Neural progenitor cell (in vitro differentiated cells): ENCODE data around the gene EFHD1. TPM values are rescaled to one million over a fixed set of nuclear protein-coding genes. Genes with fewer than 3 reads are reported as not detected.
A peak's percentile ranks its signal among the peaks of the same experiment; 100 is the strongest.

ENCODE experiments used
- DNase-seq: peaks from one replicate; pipeline ENCODE4 v3.0.0-alpha.2; 2016; ENCODE audit warnings: low spot score
- H2AFZ ChIP-seq: fragments of 200-600 bp; sonication (generic); replicated peaks from 2 replicates; pipeline ENCODE4 v1.6.1; 2016; ENCODE audit warnings: antibody characterized with exemption
- H3F3A ChIP-seq: fragments of 200-600 bp; sonication (generic); 2 replicates; pipeline ENCODE4 v1.6.1; 2016; ENCODE audit warnings: antibody characterized with exemption, low read depth
- H3K27ac ChIP-seq: fragments of 200-600 bp; sonication (generic); 2 replicates; pipeline ENCODE4 v1.5.1; 2016; ENCODE audit warnings: mild to moderate bottlenecking
- H3K27me3 ChIP-seq: fragments of 200-600 bp; sonication (generic); 2 replicates; pipeline ENCODE4 v1.6.1; 2016; ENCODE audit warnings: mild to moderate bottlenecking, moderate library complexity
- H3K36me3 ChIP-seq: fragments of 200-600 bp; sonication (generic); 2 replicates; pipeline ENCODE4 v1.5.1; 2016
- H3K4me1 ChIP-seq: fragments of 200-600 bp; sonication (generic); 2 replicates; pipeline ENCODE4 v1.6.1; 2016; ENCODE audit warnings: mixed run types
- H3K4me2 ChIP-seq: fragments of 200-600 bp; sonication (generic); 2 replicates; pipeline ENCODE4 v1.6.1; 2016
- H3K4me3 ChIP-seq: fragments of 200-600 bp; sonication (generic); 2 replicates; pipeline ENCODE4 v1.5.1; 2016
- H3K79me2 ChIP-seq: fragments of 200-600 bp; sonication (generic); 2 replicates; pipeline ENCODE4 v1.6.1; 2016; ENCODE audit warnings: low read depth
- H3K9ac ChIP-seq: fragments of 200-600 bp; sonication (generic); 2 replicates; pipeline ENCODE4 v1.6.1; 2016
- H3K9me3 ChIP-seq: fragments of 200-600 bp; sonication (generic); 2 replicates; pipeline ENCODE4 v1.5.1; 2016; ENCODE audit warnings: low read depth
- H4K20me1 ChIP-seq: fragments of 200-600 bp; sonication (generic); 2 replicates; pipeline ENCODE4 v1.6.1; 2016; ENCODE audit warnings: low read depth
- H3K27ac Mint-ChIP-seq: 3 replicates; pipeline ENCODE4 v1.8.0; 2021; ENCODE audit warnings: mixed read lengths
- H3K27me3 Mint-ChIP-seq: 2 replicates; pipeline ENCODE4 v1.8.0; 2022; ENCODE audit warnings: low read depth, mild to moderate bottlenecking, inconsistent platforms, moderate library complexity, mixed read lengths; ENCODE audit not compliant: insufficient read depth
- H3K36me3 Mint-ChIP-seq: 3 replicates; pipeline ENCODE4 v1.8.0; 2021; ENCODE audit warnings: mixed read lengths
- H3K4me1 Mint-ChIP-seq: 3 replicates; pipeline ENCODE4 v1.8.0; 2021; ENCODE audit warnings: mixed read lengths
- H3K4me3 Mint-ChIP-seq: 3 replicates; pipeline ENCODE4 v1.8.0; 2021; ENCODE audit warnings: mild to moderate bottlenecking, moderate library complexity, mixed read lengths
- H3K9me3 Mint-ChIP-seq: 3 replicates; pipeline ENCODE4 v1.8.0; 2020; ENCODE audit warnings: mixed read lengths
- CTCF ChIP-seq: fragments of 200-600 bp; sonication (generic); IDR thresholded peaks from 2 replicates; pipeline ENCODE4 v1.5.1; 2017; ENCODE audit warnings: antibody characterized with exemption, mild to moderate bottlenecking
- EZH2 ChIP-seq: fragments of 200-600 bp; sonication (generic); IDR thresholded peaks from 2 replicates; pipeline ENCODE4 v1.6.1; 2017; ENCODE audit warnings: antibody characterized with exemption, mild to moderate bottlenecking, moderate library complexity
- EZH2phosphoT487 ChIP-seq: fragments of 200-600 bp; sonication (generic); IDR thresholded peaks from 2 replicates; pipeline ENCODE4 v1.6.1; 2017; ENCODE audit warnings: antibody characterized with exemption
- total RNA-seq: library from RNA; depleted of rRNA; stranded (reverse); fragments of >200 nt; gene quantifications from 2 replicates; pipeline ENCODE4 v1.2.3, GENCODE V29; 2015; ENCODE audit warnings: low replicate concordance

The EFHD1 gene
- total RNA-seq, 1 donor from 2014 or later = 5.9 TPM

- no peaks in the 10 kb centered on the region for H3K36me3 Mint-ChIP-seq
- no peak overlapping the region for H3K4me3 Mint-ChIP-seq
- no peaks in the 10 kb centered on the region for H3K9me3 ChIP-seq
- no peaks in the 10 kb centered on the region for H3K9me3 Mint-ChIP-seq
- H3F3A ChIP-seq = no peaks in the 10 kb centered on the region
- H3K4me1 Mint-ChIP-seq = no peaks in the 10 kb centered on the region
- no peak for DNase-seq
- no peaks in the 10 kb centered on the region for H3K79me2 ChIP-seq
- H3K4me3 ChIP-seq = no peak overlapping the region
- H3K27ac ChIP-seq = no peak overlapping the region
- H3K4me2 ChIP-seq = no peak overlapping the region
- no peaks in the 10 kb centered on the region for H3K36me3 ChIP-seq
- H3K4me1 ChIP-seq = no peaks in the 10 kb centered on the region
- peaks cover 7% of the 10 kb centered on the region for H3K27me3 Mint-ChIP-seq
- no peaks in the 10 kb centered on the region for H4K20me1 ChIP-seq
- no peak for TF ChIP-seq EZH2
- TF ChIP-seq CTCF = no peak
- TF ChIP-seq EZH2phosphoT487 = no peak
- no peak overlapping the region for H3K9ac ChIP-seq
- H2AFZ ChIP-seq = no peak overlapping the region
- no peak overlapping the region for H3K27ac Mint-ChIP-seq
- H3K27me3 ChIP-seq = peaks cover 5% of the 10 kb centered on the region
These were observed 23.3 kb upstream of the EFHD1 start for GRCh38 chr2:232610081-232610480.

DNA sequence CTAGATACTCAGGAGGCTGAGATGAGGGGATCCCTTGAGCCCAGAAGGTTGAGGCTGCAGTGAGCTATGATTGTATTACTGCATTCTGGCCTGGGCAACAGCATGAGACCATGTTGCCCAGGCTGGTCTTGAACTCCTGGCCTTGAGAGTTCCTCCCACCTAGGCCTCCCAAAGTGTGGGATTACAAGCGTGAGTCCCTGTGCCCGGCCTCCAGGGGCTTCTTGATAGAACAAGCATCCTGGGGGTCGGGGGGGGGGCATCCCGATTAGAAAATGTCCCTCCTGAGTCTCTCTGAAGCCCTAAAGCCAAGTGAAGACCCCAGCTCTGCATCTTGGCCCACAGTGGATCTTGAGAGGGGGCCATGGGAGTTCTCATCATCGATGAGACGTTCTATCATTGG, 22.3 kb upstream of the EFHD1 start:
- TF ChIP-seq EZH2 (no peak), CTCF (no peak), EZH2phosphoT487 (no peak)
- Mint-ChIP-seq H3K4me3 (no peak overlapping the region), H3K27ac (no peak overlapping the region), H3K4me1 (peaks cover 2% of the 10 kb centered on the region), H3K9me3 (no peaks in the 10 kb centered on the region), H3K27me3 (peaks cover 9% of the 10 kb centered on the region), H3K36me3 (no peaks in the 10 kb centered on the region)
- Histone ChIP-seq H3K9ac (no peak overlapping the region), H3K4me2 (no peak overlapping the region), H3F3A (no peaks in the 10 kb centered on the region), H3K9me3 (no peaks in the 10 kb centered on the region), H4K20me1 (no peaks in the 10 kb centered on the region), H3K27me3 (peaks cover 5% of the 10 kb centered on the region), H3K4me1 (no peaks in the 10 kb centered on the region), H2AFZ (no peak overlapping the region), H3K79me2 (no peaks in the 10 kb centered on the region), H3K36me3 (no peaks in the 10 kb centered on the region), H3K4me3 (no peak overlapping the region), H3K27ac (no peak overlapping the region)
- no peak for DNase-seq

DNA sequence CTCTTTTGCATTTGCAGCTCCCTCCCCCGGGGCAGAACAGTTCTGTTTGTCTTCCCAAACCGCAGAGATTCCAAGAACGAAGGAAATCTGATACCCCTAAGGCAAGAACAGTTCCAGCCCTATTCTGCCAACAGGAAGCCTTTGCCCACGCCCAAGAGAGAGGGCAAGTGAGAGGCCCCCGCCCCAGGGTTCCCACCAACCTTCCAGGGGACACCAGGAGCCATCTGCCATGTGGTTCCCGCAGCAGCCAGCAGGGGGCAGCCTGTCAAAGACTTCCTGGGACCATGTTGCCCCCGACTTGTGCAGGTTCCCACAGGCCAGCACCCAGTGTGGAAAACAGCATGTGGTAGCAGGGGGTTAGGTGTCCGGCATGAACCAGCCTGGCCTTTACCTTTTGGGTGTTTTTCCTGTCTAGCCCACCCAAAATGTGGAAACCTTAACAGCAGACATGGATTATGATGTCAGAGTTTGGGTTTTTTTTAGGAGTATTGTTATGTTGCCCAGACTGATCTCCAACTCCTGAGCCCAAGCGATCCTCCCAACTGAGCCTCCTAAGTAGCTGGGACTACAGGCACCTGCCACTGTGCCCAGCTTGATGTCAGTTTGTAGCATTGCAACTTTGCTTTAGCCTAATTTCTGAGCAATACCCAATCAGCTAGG, 21.7 kb upstream of the EFHD1 start:
- Histone ChIP-seq H3K79me2 (no peaks in the 10 kb centered on the region), H3K27me3 (peaks cover 5% of the 10 kb centered on the region), H3K36me3 (no peaks in the 10 kb centered on the region), H3K27ac (no peak overlapping the region), H3K4me2 (no peak overlapping the region), H3K9ac (no peak overlapping the region), H3K9me3 (no peaks in the 10 kb centered on the region), H3K4me3 (no peak overlapping the region), H3F3A (no peaks in the 10 kb centered on the region), H4K20me1 (no peaks in the 10 kb centered on the region), H2AFZ (no peak overlapping the region), H3K4me1 (no peaks in the 10 kb centered on the region)
- no peaks in the 10 kb centered on the region for H3K36me3 Mint-ChIP-seq
- H3K27me3 Mint-ChIP-seq = peaks cover 9% of the 10 kb centered on the region
- H3K9me3 Mint-ChIP-seq = no peaks in the 10 kb centered on the region
- peak; percentile 66 for DNase-seq
- TF ChIP-seq EZH2 (no peak), CTCF (peak; percentile 92)
- no peak overlapping the region for H3K4me3 Mint-ChIP-seq
- peaks cover 2% of the 10 kb centered on the region for H3K4me1 Mint-ChIP-seq
- H3K27ac Mint-ChIP-seq = no peak overlapping the region
